AG09309 (cell line): ENCODE measurements around the gene GPC3.

Source experiments
- DNase-seq: peaks from one replicate; pipeline ENCODE4 v3.0.0-alpha.2; 2010; ENCODE audit warnings: low read depth
- H3K4me3 ChIP-seq: 2 replicates; pipeline ENCODE4 v1.5.1; 2011; ENCODE audit warnings: mild to moderate bottlenecking, low read depth, low read length, moderate library complexity; ENCODE audit not compliant: control insufficient read depth
- CTCF ChIP-seq: IDR thresholded peaks from 2 replicates; pipeline ENCODE4 v1.5.1; 2011; ENCODE audit warnings: mild to moderate bottlenecking, low read depth, low read length, inconsistent platforms; ENCODE audit not compliant: insufficient read depth, control insufficient read depth; ENCODE audit errors: missing control alignments

The GPC3 gene

GRCh38 chrX:133884430-133885394, 100.7 kb downstream of the GPC3 start:
- DNase-seq, result no peak
- TF ChIP-seq CTCF, result no peak
- H3K4me3 ChIP-seq, result no peak overlapping the region

GRCh38 chrX:133881893-133882292, 103.5 kb downstream of the GPC3 start:
- no peak overlapping the region for H3K4me3 ChIP-seq
- no peak for TF ChIP-seq CTCF
- no peak for DNase-seq

GRCh38 chrX:133881007-133881406, 104.4 kb downstream of the GPC3 start:
- no peak for TF ChIP-seq CTCF
- H3K4me3 ChIP-seq, result no peak overlapping the region
- no peak for DNase-seq

- no peak for TF ChIP-seq CTCF
- DNase-seq, result no peak
- H3K4me3 ChIP-seq, result no peak overlapping the region
These were observed 105.4 kb downstream of the GPC3 start for GRCh38 chrX:133880032-133880443.

- no peak for DNase-seq
- no peak overlapping the region for H3K4me3 ChIP-seq
- TF ChIP-seq CTCF, result no peak
These were observed 106.7 kb downstream of the GPC3 start for GRCh38 chrX:133878710-133879109.

- H3K4me3 ChIP-seq, result no peak overlapping the region
- no peak for TF ChIP-seq CTCF
- DNase-seq, result no peak
These were observed 108.7 kb downstream of the GPC3 start for GRCh38 chrX:133876646-133877045.

GRCh38 chrX:133869270-133869669, 116.1 kb downstream of the GPC3 start:
- H3K4me3 ChIP-seq, result no peak overlapping the region
- no peak for TF ChIP-seq CTCF
- no peak for DNase-seq
